Liver (tissue), 9 donors: ENCODE measurements around the gene TGFBI. TPM values are rescaled to one million over a fixed set of nuclear protein-coding genes. Genes with fewer than 3 reads are reported as not detected.

Experiments
- DNase-seq: peaks from one replicate; pipeline ENCODE4 v3.0.0-alpha.2; 2017; ENCODE audit warnings: low spot score
- H3K27ac ChIP-seq, 2 donors: one replicate each; pipeline ENCODE4 v1.7.0; 2013; ENCODE audit warnings: inconsistent platforms in 2 of 2, low read length in 2 of 2, control low read depth in 1 of 2, low read depth in 1 of 2, mild to moderate bottlenecking in 1 of 2
- H3K27me3 ChIP-seq, 4 donors: one replicate each; pipeline versions ENCODE4 v1.6.1 to v1.7.0; 2013; ENCODE audit warnings: low read length in 3 of 4, inconsistent platforms in 1 of 4, mild to moderate bottlenecking in 1 of 4, moderate library complexity in 1 of 4; ENCODE audit not compliant: control insufficient read depth in 4 of 4, insufficient read depth in 4 of 4
- H3K36me3 ChIP-seq, 4 donors: one replicate each; pipeline versions ENCODE4 v1.6.1 to v1.7.0; 2013; ENCODE audit warnings: low read length in 3 of 4, mild to moderate bottlenecking in 3 of 4, low read depth in 1 of 4, moderate library complexity in 1 of 4; ENCODE audit not compliant: control insufficient read depth in 4 of 4, insufficient read depth in 3 of 4
- H3K4me1 ChIP-seq, 4 donors: one replicate each; pipeline versions ENCODE4 v1.6.1 to v1.7.0; 2013; ENCODE audit warnings: low read length in 3 of 4, mild to moderate bottlenecking in 3 of 4, moderate library complexity in 1 of 4; ENCODE audit not compliant: control insufficient read depth in 4 of 4, insufficient read depth in 4 of 4
- H3K4me3 ChIP-seq, 3 donors: one replicate each; pipeline versions ENCODE4 v1.6.1 to v1.7.0; 2013; ENCODE audit warnings: low read length in 3 of 3, control low read depth in 1 of 3, low read depth in 1 of 3, mild to moderate bottlenecking in 1 of 3
- H3K9ac ChIP-seq, 2 donors: one replicate each; pipeline ENCODE4 v1.7.0; 2013; ENCODE audit warnings: low read length in 2 of 2, mild to moderate bottlenecking in 2 of 2, moderate library complexity in 2 of 2, control low read depth in 1 of 2, low read depth in 1 of 2
- H3K9me3 ChIP-seq, 4 donors: one replicate each; pipeline versions ENCODE4 v1.6.1 to v1.7.0; 2013; ENCODE audit warnings: low read length in 3 of 4; ENCODE audit not compliant: control insufficient read depth in 4 of 4
- EGR1 ChIP-seq, 2 donors: IDR thresholded peaks; 2 replicates each; pipeline ENCODE4 v1.6.1; 2016 to 2018; ENCODE audit warnings: antibody characterized with exemption in 2 of 2, low read depth in 2 of 2
- FOXA1 ChIP-seq: IDR thresholded peaks from 2 replicates; pipeline ENCODE4 v1.6.1; 2016; ENCODE audit warnings: antibody characterized with exemption
- FOXA2 ChIP-seq: IDR thresholded peaks from 2 replicates; pipeline ENCODE4 v1.6.1; 2016; ENCODE audit warnings: antibody characterized with exemption
- GABPA ChIP-seq, 2 donors: IDR thresholded peaks in 1 of 2; conservative IDR thresholded peaks in 1 of 2; 2 replicates each; pipeline ENCODE4 v1.6.1; 2016; ENCODE audit warnings: antibody characterized with exemption in 2 of 2, mild to moderate bottlenecking in 1 of 2, moderate library complexity in 1 of 2
- JUND ChIP-seq, 2 donors: IDR thresholded peaks; 2 replicates each; pipeline ENCODE4 v1.6.1; 2016; ENCODE audit warnings: antibody characterized with exemption in 2 of 2
- NR2F2 ChIP-seq: IDR thresholded peaks from 2 replicates; pipeline ENCODE4 v1.6.1; 2016; ENCODE audit warnings: antibody characterized with exemption
- RXRA ChIP-seq, 2 donors: IDR thresholded peaks; 2 replicates each; pipeline ENCODE4 v1.6.1; 2017 to 2018; ENCODE audit warnings: antibody characterized with exemption in 2 of 2, mild to moderate bottlenecking in 1 of 2
- SP1 ChIP-seq: IDR thresholded peaks from 2 replicates; pipeline ENCODE4 v1.6.1; 2018; ENCODE audit warnings: antibody characterized with exemption, mild to moderate bottlenecking
- YY1 ChIP-seq: IDR thresholded peaks from 2 replicates; pipeline ENCODE4 v1.6.1; 2016; ENCODE audit warnings: antibody characterized with exemption, mild to moderate bottlenecking
- WGBS: extraction: QIAGEN DNeasy Blood & Tissue Kit; methylation state at CpG from one replicate; pipeline ENCODE4 v1.1.7; 2013; 5-methylcytosine and 5-hydroxymethylcytosine counted together
- polyA plus RNA-seq, 2 donors: library from polyadenylated mRNA; stranded (reverse) in 1 of 2; unstranded in 1 of 2; fragments of 200-250 nt in 1 of 2; fragments of >200 nt in 1 of 2; fragmentation: Nextera tagmentation in 1 of 2; extraction: Ambion mirVana in 1 of 2; gene quantifications; one replicate each; pipeline versions ENCODE4 v1.2.1 to v1.2.3, GENCODE V29; 2013 to 2015
- total RNA-seq, 2 donors: library from RNA; depleted of rRNA; stranded (reverse); fragments of >200 nt; gene quantifications; one replicate each; pipeline ENCODE4 v1.2.3, GENCODE V29; 2014
- TF ChIP-seq, protein P1 (sequence below): IDR thresholded peaks from 2 replicates; pipeline ENCODE4 v1.6.1; 2016; ENCODE audit warnings: antibody characterized with exemption
- TF ChIP-seq, protein P2 (sequence below): fragments of 150-350 bp; IDR thresholded peaks from 2 replicates; pipeline ENCODE4 v1.5.1; 2017; ENCODE audit warnings: improper control_type of control experiment, low read depth, low read length; ENCODE audit not compliant: missing input control
- TF ChIP-seq, protein P3 (sequence below): IDR thresholded peaks from 2 replicates; pipeline ENCODE4 v1.6.1; 2016; ENCODE audit warnings: antibody characterized with exemption
- TF ChIP-seq, protein P4 (sequence below): IDR thresholded peaks from 2 replicates; pipeline ENCODE4 v1.6.1; 2016; ENCODE audit warnings: antibody characterized with exemption
- donor health status: healthy.
- donor health status: healthy.
- donor health status: healthy.
- donor health status: healthy.
- donor health status: healthy.

Gene TGFBI
- total and polyA plus RNA-seq, 4 donors: 33.7 to 144 (median 44.1) TPM

DNA sequence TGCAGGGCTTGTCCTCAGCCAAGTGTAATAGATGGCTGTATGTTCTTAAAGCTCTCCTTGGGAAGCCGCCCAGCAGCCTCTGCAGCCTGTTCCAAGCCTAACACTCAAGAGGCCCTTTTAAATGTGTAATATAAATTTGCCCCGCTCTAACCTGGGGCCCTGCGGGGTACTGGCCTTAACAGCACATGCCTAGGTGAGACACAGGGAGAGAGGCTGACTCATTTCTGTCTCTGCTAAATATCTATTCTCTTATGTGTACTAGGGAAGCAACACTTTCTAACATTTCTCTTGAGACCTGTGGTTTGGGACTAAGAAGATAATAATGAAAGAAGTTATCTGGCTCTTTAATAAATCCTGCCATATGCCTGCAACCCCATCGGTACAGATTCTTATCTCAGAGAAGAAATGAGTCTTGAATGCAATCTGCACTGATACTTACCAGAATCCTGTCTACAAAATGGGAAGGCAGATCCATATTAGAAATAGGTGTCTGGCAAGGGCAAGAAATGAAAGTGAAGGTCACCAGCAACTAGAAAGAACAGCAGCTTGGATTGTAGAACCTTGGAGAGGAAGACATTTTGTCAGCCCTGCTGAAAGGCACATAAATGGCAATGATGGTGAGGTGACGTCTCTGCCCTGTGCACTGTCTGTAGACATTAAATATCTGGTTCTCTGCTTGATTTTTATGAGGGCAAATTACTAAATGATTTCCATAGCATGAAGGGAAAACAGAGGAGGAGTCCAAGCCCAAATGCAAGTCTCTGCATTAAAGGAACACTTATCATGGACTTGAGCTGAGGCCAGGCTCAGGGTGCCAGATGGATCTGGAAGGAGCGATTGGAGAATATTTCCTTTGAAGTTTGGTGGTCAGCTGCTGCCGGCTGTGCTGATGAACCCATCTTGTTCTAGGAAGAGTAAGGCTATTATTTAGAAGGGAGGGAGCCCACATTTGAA lies 14.5 kb upstream of the TGFBI start (continued):
- TF ChIP-seq YY1: no peak
- no peak for TF ChIP-seq EGR1 (IDR thresholded peaks at IDR 0.05; ENCODE audit: low read depth in 2 of 2)
- TF ChIP-seq FOXA1: no peak
- no peak for TF ChIP-seq FOXA2
- TF ChIP-seq NR2F2: no peak
- TF ChIP-seq, protein P1, sequence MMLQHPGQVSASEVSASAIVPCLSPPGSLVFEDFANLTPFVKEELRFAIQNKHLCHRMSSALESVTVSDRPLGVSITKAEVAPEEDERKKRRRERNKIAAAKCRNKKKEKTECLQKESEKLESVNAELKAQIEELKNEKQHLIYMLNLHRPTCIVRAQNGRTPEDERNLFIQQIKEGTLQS: no peak
- TF ChIP-seq SP1: no peak
- TF ChIP-seq, protein P2, sequence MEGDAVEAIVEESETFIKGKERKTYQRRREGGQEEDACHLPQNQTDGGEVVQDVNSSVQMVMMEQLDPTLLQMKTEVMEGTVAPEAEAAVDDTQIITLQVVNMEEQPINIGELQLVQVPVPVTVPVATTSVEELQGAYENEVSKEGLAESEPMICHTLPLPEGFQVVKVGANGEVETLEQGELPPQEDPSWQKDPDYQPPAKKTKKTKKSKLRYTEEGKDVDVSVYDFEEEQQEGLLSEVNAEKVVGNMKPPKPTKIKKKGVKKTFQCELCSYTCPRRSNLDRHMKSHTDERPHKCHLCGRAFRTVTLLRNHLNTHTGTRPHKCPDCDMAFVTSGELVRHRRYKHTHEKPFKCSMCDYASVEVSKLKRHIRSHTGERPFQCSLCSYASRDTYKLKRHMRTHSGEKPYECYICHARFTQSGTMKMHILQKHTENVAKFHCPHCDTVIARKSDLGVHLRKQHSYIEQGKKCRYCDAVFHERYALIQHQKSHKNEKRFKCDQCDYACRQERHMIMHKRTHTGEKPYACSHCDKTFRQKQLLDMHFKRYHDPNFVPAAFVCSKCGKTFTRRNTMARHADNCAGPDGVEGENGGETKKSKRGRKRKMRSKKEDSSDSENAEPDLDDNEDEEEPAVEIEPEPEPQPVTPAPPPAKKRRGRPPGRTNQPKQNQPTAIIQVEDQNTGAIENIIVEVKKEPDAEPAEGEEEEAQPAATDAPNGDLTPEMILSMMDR: no peak

DNA sequence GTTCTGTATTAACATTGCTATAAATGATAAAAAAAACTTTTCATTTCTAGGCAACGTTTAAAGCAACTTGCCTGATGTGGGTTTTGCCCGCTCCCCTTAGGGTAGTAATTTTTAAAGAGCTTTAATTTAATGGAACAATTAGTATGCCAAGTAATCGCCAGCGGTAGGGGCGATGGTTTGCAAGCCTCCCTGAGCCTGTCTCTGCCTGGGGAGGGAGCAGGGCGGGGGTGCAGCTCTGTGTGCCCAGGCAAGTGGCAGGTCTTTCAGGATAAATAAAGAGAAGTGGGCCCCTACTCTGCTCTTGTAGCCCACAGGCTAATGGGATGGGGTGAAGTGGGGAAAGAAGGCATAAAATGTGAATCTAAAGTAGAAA lies 13.8 kb upstream of the TGFBI start:
- Histone ChIP-seq H3K27me3 (no peaks in the 10 kb centered on the region), H3K9me3 (no peaks in the 10 kb centered on the region), H3K9ac (no peak overlapping the region), H3K4me3 (no peak overlapping the region), H3K4me1 (peaks cover 3 to 27% (median 19%) of the 10 kb centered on the region in 4 donors), H3K36me3 (no peaks in the 10 kb centered on the region), H3K27ac (no peak overlapping the region)
- no peak for DNase-seq
- 95% methylated on average over 6 of the region's 6 CpGs for WGBS
- no peak for TF ChIP-seq GABPA (IDR thresholded peaks at IDR 0.05 in 1 of 2, conservative IDR thresholded peaks at IDR 0.05 in 1 of 2)
- no peak for TF ChIP-seq YY1
- TF ChIP-seq, protein P1: no peak
- TF ChIP-seq, protein P2: no peak
- TF ChIP-seq, protein P3, sequence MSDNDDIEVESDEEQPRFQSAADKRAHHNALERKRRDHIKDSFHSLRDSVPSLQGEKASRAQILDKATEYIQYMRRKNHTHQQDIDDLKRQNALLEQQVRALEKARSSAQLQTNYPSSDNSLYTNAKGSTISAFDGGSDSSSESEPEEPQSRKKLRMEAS: no peak
- TF ChIP-seq NR2F2: no peak
- no peak for TF ChIP-seq FOXA2
- TF ChIP-seq SP1: no peak
- TF ChIP-seq JUND (IDR thresholded peaks at IDR 0.05): no peak
- TF ChIP-seq, protein P4, sequence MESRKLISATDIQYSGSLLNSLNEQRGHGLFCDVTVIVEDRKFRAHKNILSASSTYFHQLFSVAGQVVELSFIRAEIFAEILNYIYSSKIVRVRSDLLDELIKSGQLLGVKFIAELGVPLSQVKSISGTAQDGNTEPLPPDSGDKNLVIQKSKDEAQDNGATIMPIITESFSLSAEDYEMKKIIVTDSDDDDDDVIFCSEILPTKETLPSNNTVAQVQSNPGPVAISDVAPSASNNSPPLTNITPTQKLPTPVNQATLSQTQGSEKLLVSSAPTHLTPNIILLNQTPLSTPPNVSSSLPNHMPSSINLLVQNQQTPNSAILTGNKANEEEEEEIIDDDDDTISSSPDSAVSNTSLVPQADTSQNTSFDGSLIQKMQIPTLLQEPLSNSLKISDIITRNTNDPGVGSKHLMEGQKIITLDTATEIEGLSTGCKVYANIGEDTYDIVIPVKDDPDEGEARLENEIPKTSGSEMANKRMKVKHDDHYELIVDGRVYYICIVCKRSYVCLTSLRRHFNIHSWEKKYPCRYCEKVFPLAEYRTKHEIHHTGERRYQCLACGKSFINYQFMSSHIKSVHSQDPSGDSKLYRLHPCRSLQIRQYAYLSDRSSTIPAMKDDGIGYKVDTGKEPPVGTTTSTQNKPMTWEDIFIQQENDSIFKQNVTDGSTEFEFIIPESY: no peak
- no peak for TF ChIP-seq RXRA (IDR thresholded peaks at IDR 0.05)
